GM12891 (cell line): Measurements from ENCODE around the gene KDM4B.

Experiments used
- DNase-seq: peaks from one replicate; pipeline ENCODE4 v3.0.0; 2011; ENCODE audit warnings: low spot score; ENCODE audit not compliant: insufficient read length
- FAIRE-seq: peaks from 2 replicates; lab custom pipeline; 2011; peaks lifted over from hg19 to GRCh38; lab: Jason Lieb, UNC
- PAX5 ChIP-seq: IDR thresholded peaks from 2 replicates; pipeline ENCODE4 v1.6.1; 2011; ENCODE audit warnings: low read length, moderate library complexity, mild to moderate bottlenecking; ENCODE audit not compliant: insufficient read depth, severe bottlenecking
- POLR2A ChIP-seq: IDR thresholded peaks from 2 replicates; pipeline ENCODE4 v1.6.1; 2011; ENCODE audit warnings: low read depth, low read length, control low read depth
- POLR2AphosphoS5 ChIP-seq: IDR thresholded peaks from 2 replicates; pipeline ENCODE4 v1.6.1; 2011; ENCODE audit warnings: low read depth, low read length, control low read depth
- POU2F2 ChIP-seq: IDR thresholded peaks from 2 replicates; pipeline ENCODE4 v1.6.1; 2011; ENCODE audit warnings: low read depth, mild to moderate bottlenecking, control low read depth, low read length, moderate library complexity
- SPI1 ChIP-seq: IDR thresholded peaks from 2 replicates; pipeline ENCODE4 v1.6.1; 2011; ENCODE audit warnings: low read depth, low read length, control low read depth
- TAF1 ChIP-seq: IDR thresholded peaks from 2 replicates; pipeline ENCODE4 v1.6.1; 2011; ENCODE audit warnings: low read depth, low read length, control low read depth

Gene KDM4B

GRCh38 chr19:5080030-5080654 lies 111.2 kb downstream of the KDM4B start:
- DNase-seq: no peak
- no peak for FAIRE-seq
- TF ChIP-seq POLR2AphosphoS5 (no peak), PAX5 (no peak), SPI1 (no peak), TAF1 (no peak), POLR2A (no peak), POU2F2 (no peak)

- TF ChIP-seq PAX5 (no peak), TAF1 (no peak), POLR2A (no peak), POLR2AphosphoS5 (no peak), SPI1 (no peak), POU2F2 (no peak)
- no peak for DNase-seq
- no peak for FAIRE-seq
Measured at GRCh38 chr19:5080809-5081208, 111.9 kb downstream of the KDM4B start.

- no peak for DNase-seq
- no peak for FAIRE-seq
- TF ChIP-seq TAF1: no peak
- no peak for TF ChIP-seq POLR2AphosphoS5
- no peak for TF ChIP-seq SPI1
- TF ChIP-seq POLR2A: no peak
- no peak for TF ChIP-seq POU2F2
Measured at GRCh38 chr19:5081443-5082161, 112.7 kb downstream of the KDM4B start.

- DNase-seq: no peak
- no peak for FAIRE-seq
- TF ChIP-seq POLR2A (no peak), PAX5 (no peak), SPI1 (no peak)
Measured at GRCh38 chr19:5083547-5083965, 114.6 kb downstream of the KDM4B start.

- DNase-seq (no peak), FAIRE-seq (no peak)
- no peak for TF ChIP-seq POLR2A
- no peak for TF ChIP-seq POLR2AphosphoS5
- no peak for TF ChIP-seq POU2F2
- no peak for TF ChIP-seq PAX5
- no peak for TF ChIP-seq SPI1
- TF ChIP-seq TAF1: no peak
Measured at GRCh38 chr19:5085566-5085965, 116.7 kb downstream of the KDM4B start.

GRCh38 chr19:5086230-5086629 lies 117.3 kb downstream of the KDM4B start:
- no peak for DNase-seq
- no peak for FAIRE-seq
- TF ChIP-seq POLR2AphosphoS5 (no peak), POU2F2 (no peak), PAX5 (no peak), POLR2A (no peak), TAF1 (no peak), SPI1 (no peak)

- DNase-seq (no peak), FAIRE-seq (no peak)
- no peak for TF ChIP-seq TAF1
- no peak for TF ChIP-seq POU2F2
- TF ChIP-seq POLR2A: no peak
- TF ChIP-seq PAX5: no peak
- no peak for TF ChIP-seq SPI1
- no peak for TF ChIP-seq POLR2AphosphoS5
Measured at GRCh38 chr19:5086725-5087439, 118.0 kb downstream of the KDM4B start.

- DNase-seq: no peak
- TF ChIP-seq PAX5: no peak
- no peak for TF ChIP-seq POLR2A
- no peak for TF ChIP-seq TAF1
- TF ChIP-seq POLR2AphosphoS5: no peak
- no peak for FAIRE-seq
Measured at GRCh38 chr19:5089283-5089682, 120.4 kb downstream of the KDM4B start.

- FAIRE-seq (no peak), DNase-seq (no peak)
- TF ChIP-seq SPI1 (no peak), POLR2A (no peak), PAX5 (no peak), TAF1 (no peak), POLR2AphosphoS5 (no peak), POU2F2 (no peak)
Measured at GRCh38 chr19:5090465-5091017, 121.6 kb downstream of the KDM4B start.

GRCh38 chr19:5091018-5091683 lies 122.2 kb downstream of the KDM4B start:
- no peak for TF ChIP-seq SPI1
- no peak for TF ChIP-seq POU2F2
- TF ChIP-seq POLR2A: no peak
- FAIRE-seq: no peak
- no peak for DNase-seq
